Epidermal melanocyte (primary cell): ENCODE measurements around the gene ASB4.

Experiments
- DNase-seq: peaks from one replicate; pipeline ENCODE4 v3.0.0; 2011; ENCODE audit warnings: low spot score; ENCODE audit not compliant: insufficient read length

ASB4 gene

GRCh38 chr7:95525503-95525902, 39.8 kb downstream of the ASB4 start:
- no peak for DNase-seq

- DNase-seq = no peak
These were observed 40.5 kb downstream of the ASB4 start for GRCh38 chr7:95526128-95526738.

- DNase-seq = peak; percentile 48
These were observed 41.5 kb downstream of the ASB4 start for GRCh38 chr7:95527033-95527775.

GRCh38 chr7:95527776-95528250, 42.1 kb downstream of the ASB4 start:
- DNase-seq = no peak

GRCh38 chr7:95529701-95530100, 44.0 kb downstream of the ASB4 start:
- DNase-seq = no peak

GRCh38 chr7:95530881-95531280, 45.1 kb downstream of the ASB4 start:
- no peak for DNase-seq

- DNase-seq = no peak
These were observed 46.0 kb downstream of the ASB4 start for GRCh38 chr7:95531605-95532219.

- no peak for DNase-seq
These were observed 49.1 kb downstream of the ASB4 start for GRCh38 chr7:95534796-95535195.

- DNase-seq = no peak
These were observed 49.9 kb downstream of the ASB4 start for GRCh38 chr7:95535662-95536061.

- DNase-seq = no peak
These were observed 51.0 kb downstream of the ASB4 start for GRCh38 chr7:95536656-95537311.

GRCh38 chr7:95537468-95537867, 51.7 kb downstream of the ASB4 start:
- no peak for DNase-seq

GRCh38 chr7:95539426-95539825, 53.7 kb downstream of the ASB4 start:
- no peak for DNase-seq

GRCh38 chr7:95540366-95540765, 54.6 kb downstream of the ASB4 start:
- DNase-seq = no peak

GRCh38 chr7:95543312-95543711, 57.6 kb downstream of the ASB4 start:
- no peak for DNase-seq

- DNase-seq = no peak
These were observed 58.4 kb downstream of the ASB4 start for GRCh38 chr7:95544171-95544570.

GRCh38 chr7:95545007-95545615, 59.4 kb downstream of the ASB4 start:
- DNase-seq = peak; percentile 86

GRCh38 chr7:95545673-95546072, 59.9 kb downstream of the ASB4 start:
- DNase-seq = no peak

- DNase-seq = no peak
These were observed 60.9 kb downstream of the ASB4 start for GRCh38 chr7:95546647-95547046.

- no peak for DNase-seq
These were observed 61.9 kb downstream of the ASB4 start for GRCh38 chr7:95547361-95548348.

- peak; percentile 32 for DNase-seq
These were observed 64.2 kb downstream of the ASB4 start for GRCh38 chr7:95549818-95550529.
